Fibroblast of skin of left biceps (primary cell): Measurements from ENCODE around the gene ZC3H7A.
"Not testable (repeated sequence)": the region's sequence is repeated elsewhere in the genome, so short reads cannot be mapped to it uniquely, and the experiment has no call there.

Experiments used
- DNase-seq, 2 experiments: peaks; one replicate each; pipeline ENCODE4 v3.0.0-alpha.2; 2013; ENCODE audit warnings: low read depth in 2 of 2

ZC3H7A gene

DNA sequence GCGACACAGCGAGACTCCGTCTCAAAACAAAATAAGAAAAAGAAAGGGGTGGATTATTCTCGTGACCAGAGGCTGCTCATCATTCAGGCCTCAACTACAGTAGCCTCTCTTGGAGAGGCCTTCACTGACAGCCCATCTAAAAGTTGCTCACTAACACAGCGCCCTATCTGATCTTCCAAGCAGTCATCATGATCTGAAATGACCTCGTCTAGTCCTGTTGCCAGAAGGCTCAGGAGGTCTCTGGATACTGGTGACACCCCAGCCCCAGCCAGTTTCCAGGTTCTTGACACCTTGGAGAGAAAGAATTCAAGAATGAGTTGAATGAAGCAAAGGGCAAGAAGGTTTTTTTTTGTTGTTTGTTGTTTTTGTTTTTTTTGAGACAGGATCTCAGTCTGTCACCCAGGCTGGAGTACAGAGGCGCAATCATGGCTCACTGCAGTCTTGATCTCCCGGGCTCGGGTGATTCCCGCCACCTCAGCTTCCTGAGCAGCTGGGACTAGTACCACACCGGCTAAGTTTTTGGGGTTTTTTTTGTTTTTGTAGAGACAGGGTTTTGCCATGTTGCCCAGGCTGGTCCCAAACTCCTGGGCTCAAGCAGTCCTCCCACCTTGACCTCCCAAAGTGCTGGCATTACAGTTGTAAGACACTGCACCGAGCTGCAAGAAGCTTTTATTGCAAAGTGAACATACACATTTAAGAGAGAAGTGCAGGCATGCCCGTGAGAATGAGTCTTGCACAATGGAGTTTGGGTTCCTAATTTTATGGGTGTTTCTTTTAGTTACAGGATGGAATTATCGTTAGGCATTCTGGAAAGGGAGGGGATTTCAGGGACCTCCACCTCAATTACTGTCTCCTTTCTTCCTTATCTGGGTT, 2.7 kb upstream of the ZC3H7A start:
- no peak for DNase-seq

GRCh38 chr16:11799017-11799381, 1.9 kb upstream of the ZC3H7A start:
- DNase-seq, result no peak

DNA sequence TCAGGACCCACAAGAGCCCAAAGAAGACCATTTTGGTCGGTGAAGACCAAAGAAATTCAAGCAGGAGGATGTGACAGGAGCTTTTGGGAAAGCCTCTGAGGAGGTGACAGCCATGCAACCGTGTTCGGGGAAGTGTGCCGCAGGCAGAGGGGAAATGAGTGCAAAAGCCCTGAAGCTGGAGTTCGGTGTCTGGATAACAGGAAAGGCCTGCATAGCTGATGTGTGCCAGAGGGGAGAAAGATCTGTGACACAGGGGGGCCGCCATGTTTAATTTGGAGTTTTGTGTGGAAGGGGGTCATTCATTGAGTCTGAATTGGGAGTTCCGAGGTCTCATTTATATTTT, 870 bp upstream of the ZC3H7A start:
- no peak for DNase-seq

DNA sequence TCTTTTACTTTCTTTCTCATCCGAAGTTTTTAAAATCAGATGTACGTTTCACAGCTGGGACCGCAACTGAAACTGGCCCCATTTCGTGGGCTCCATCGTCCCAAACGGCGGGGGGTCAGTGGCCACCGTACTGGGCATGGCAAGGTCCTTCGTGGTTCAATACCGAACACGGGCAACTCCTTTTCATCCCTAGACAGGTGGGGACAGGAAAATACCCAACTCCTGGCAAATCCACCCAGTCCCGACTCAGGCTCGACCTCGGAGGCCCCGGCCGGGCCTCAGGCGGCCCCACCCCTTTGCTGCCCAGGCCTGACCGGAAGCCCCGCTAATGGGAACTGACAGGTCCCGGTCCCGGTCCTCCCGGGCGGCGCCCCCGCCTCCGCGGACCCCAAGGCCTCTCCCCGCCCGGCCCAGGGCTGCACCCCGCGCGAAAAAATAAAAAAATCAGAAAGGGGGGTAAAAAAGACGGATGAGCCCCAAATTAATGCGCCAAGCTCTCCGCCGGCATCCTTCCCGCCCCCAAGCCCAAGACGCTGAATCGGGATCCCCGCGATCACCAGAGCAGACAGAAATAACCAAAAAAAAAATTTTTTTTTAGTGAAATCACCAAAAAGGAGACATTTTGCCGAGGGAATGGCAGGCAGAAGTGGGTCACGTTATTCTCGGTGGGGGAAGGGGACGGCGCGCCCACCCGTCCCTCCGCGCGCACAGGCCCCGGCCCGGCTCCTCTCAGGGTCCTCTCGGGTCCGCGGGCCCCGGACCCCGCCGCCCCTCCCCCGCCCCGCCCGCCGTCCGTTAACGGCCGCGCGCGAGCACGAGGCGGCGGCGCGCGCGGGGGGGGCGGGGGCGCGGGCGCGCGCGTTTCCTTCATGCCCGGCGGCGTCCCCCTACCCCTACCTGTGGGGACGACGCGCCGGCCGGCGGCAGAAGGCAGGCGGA, 562 bp downstream of the ZC3H7A start:
- no peak for DNase-seq

DNA sequence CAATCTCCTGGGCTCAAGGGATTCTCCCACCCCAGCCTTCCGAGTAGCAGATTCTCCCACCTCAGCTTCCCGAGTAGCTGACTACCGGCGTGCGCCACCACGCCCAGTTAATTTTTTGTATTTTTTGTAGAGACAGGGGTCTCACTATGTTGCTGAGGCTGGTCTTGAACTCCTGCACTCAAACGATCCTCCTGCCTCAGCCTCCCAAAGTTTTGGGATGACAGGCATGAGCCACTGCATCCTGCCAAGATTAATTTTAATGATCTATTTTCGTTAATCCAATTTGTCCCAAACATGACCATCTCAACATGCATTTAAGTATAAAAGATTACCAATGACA, 1.2 kb downstream of the ZC3H7A start:
- no peak for DNase-seq

DNA sequence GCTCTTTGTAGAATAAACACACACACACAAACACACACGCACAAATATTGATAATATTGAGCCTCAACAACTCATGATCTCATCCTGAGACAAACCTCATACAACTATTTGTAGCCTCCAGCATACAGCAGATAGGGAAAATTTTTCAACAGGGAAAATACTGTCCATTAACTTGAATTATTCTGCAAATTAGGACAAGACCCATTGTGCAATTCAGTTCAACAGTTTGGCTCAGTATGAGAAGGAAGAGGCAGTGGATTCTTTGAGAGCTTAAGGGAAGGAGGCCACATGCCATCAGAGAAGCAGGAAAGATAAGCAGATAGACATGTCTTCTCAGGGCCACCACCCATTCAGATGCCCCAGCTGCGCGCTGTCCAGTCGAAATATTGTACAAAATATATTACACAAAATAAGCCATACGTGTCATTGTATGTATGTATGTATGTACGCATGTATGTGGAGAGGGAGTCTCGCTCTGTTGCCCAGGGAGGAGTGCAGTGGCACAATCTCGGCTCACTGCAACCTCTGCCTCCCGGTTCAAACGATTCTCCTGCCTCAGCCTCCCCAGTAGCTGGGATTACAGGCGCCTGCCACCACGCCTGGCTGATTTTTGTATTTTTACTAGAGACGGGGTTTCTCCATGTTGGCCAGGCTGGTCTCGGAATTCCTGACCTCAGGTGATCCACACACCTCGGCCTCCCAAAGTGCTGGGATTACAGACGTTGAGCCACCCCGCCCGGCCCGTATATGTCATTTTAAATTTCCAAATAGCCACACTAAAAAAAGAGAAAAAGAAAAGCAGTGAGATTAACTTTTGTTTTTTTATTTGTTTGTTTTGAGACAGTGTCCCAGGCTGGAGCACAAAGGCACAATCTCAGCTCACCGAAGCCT, 1.8 kb downstream of the ZC3H7A start:
- DNase-seq, result no peak

DNA sequence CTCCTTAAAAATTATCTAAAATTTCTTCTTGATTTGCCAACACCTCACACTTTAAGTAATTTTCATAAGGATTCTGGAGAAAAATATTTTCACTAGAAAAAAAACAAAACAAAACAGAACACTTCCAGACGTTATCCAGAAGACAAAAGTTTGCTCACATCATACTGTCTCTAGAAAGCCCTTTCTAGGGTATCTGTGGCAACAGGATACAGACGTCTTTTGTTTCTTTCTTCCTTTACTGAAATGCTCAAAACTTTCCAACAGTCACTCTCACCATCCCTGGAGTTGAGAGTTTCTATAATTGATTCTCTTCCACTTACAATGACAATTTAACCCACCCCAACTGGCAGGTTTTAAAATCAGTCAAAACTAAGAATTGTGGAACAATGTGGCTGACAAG, 2.6 kb downstream of the ZC3H7A start:
- no peak for DNase-seq

GRCh38 chr16:11793840-11794239, 3.2 kb downstream of the ZC3H7A start:
- DNase-seq, result no peak

- no peak for DNase-seq
Observed at GRCh38 chr16:11792410-11793241, 4.4 kb downstream of the ZC3H7A start.

GRCh38 chr16:11791144-11791828, 5.8 kb downstream of the ZC3H7A start:
- no peak for DNase-seq

DNA sequence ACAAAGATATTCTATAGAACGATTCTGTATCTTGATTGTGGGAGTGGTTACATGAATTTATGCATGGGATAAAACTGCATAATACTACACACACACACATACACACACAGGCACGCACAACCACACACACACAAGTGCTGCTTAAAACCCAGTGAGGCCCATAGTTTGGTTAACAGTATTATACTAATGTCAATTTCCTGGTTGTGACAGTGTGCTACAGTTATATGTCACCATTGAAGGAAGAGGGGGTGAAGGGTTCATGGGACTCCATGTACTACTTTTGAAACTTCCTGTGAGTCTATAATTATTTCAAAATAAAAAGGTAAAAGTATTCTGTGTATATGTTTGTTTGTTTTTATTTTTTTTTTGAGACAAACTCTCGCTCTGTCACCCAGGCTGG, 8.1 kb downstream of the ZC3H7A start:
- no peak for DNase-seq

DNA sequence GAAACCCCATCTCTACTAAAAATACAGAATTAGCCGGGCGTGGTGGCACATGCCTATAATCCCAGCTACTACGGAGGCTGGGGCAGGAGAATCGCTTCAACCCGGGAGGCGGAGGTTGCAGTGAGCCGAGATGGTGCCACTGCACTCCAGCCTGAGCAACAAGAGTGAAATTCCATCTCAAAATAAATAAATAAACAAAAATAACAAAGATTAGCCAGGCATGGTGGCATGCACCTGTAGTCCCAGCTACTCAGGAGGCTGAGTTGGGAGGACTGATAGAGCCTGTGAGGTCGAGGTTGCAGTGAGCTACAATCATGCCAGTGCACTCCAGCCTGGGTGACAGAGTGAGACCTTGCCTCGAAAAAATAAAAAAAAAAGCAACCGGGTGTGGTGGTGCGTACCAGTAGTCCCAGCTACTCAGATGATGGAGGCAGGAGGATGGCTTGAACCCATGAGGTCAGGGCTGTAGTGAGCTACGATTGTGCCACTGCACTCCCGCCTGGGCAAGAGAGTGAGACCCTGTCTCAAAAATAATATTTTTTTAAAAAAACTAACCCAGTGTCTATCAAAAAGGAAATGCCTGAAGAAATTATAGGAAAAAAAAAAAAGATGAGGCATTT, 12.0 kb downstream of the ZC3H7A start:
- not testable (repeated sequence) for DNase-seq

GRCh38 chr16:11784381-11784780, 12.7 kb downstream of the ZC3H7A start:
- not testable (repeated sequence) for DNase-seq

DNA sequence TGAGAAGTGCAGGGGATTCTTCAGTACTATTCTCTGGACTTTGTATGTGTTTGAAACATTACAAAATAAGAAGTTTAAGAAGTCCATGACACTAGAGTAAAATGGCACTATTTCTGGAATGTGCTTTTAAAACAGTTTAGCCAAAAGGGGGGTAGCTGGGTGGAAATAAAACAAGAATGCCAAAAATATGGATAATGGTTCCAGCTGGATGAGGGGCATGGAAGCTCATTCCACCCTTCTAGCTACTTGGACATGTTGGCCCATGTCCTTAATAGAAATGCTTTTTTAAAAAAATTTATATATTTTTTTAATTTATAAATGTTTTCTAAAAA, 13.1 kb downstream of the ZC3H7A start:
- DNase-seq, result no peak

DNA sequence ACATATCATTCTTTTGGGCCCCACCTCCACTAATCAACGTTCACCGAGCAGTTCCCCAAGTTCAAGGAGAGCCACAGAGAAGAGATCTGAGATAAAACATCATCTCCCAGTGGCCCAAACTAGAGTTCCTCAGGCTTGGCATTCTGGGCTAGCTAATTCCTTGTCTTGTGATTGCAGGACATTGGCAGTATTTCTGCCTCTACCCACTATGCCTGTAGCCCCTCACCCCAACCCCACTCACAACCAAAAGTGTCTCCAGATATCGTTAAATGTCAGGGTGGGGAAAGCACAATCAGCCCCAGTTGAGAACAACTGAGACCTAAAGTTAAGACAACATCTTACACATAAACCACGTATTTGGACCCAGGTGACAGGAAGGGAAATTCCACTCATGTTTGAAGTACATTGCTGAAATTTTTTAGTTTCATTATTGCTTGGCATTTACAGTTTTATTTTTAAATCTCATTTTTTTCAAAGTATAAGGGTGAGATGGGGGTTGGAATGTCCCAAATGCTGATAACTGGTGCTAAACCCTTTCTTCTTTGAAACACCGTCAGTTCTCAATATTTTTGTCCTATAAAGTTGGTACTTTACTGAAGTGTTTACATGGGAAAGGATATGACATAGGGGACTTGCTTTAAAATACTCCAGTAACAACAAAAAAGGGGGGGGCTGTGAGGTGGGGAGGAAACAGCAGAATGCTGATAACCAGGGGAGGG, 13.6 kb downstream of the ZC3H7A start:
- no peak for DNase-seq

DNA sequence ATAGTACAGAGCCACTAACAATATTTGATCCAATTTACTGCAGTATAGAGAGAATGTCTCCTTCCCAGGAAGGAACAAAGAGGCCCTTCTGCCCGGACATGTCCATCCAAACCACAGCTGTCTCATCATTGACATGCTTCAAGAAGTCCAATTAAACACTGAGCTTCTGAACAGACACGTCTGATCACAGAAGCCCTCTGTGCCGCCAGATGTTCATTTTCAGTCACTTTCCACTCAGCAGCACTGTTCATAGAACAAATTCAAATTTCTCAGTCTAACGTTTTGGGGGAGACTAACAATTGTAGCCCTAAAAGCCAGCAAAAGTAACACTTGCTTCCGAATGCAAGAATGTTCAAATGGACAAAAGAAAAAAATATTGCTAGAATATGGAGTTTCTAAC, 15.3 kb downstream of the ZC3H7A start:
- no peak for DNase-seq

DNA sequence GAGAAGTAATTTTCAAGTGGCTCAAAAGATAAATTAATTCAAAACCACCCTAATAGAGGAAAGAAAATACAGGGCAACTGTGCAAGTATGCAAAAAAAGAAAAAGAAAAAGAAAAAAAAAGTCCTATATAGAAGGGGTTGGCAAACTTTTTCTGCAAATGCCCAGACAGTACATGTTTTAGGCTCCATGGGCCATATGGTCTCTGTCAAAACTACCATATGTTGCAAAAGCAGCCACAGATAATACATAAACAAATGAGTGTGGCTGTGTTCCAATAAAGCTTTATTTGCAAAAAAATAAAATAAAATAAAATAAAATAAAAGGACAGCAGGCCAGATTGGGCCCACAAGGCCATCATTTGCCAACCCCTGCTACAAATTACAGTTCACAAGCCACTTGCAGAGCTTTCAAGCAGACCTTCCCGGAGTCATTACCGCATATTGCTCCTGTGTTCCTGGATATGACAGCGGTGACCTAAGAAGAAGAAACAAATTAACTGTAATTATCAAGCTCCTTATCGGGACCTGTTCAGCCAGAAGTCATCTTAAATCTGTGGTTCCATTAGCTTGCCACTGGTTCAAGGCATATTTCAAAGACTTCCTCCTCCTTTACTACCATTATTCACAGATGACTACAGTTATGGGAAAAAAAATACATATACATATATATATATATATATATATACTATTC, 15.9 kb downstream of the ZC3H7A start:
- no peak for DNase-seq

GRCh38 chr16:11779074-11779473, 18.0 kb downstream of the ZC3H7A start:
- no peak for DNase-seq

DNA sequence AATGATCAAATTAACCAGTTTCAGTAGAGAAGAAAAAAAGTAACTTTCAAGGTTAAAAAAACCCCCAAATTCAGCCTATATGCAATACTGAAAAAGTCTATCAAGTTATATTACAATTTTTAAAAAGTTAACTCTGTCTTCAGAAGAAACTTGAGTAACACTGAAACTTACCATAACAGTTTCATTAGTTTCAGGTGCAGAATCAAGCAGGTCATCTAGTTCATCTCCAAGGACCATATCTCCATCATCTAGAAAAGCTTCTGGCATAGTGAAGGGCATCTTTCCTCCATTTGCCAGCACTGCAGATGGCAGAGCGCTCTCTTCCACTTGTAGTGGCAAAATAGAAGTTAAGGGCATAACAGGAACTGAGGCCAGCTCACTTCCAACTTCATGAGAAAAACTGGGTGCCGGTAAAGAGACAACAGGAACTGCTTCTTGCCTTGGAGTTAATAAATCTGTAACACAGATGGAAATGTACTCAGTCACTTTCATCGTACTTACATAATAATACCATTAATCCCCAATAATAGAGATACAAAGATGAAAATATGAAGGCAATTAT, 22.9 kb downstream of the ZC3H7A start:
- no peak for DNase-seq
